ENCODE results near the gene PSMG4. TPM values are rescaled to one million over a fixed set of nuclear protein-coding genes. Genes with fewer than 3 reads are reported as not detected.

Gene PSMG4
- total and polyA plus RNA-seq, 2 donors (not counting 3 experiments of a cell fraction or from before 2014, with no cell fraction given) = 31.4 to 46.0 TPM

DNA sequence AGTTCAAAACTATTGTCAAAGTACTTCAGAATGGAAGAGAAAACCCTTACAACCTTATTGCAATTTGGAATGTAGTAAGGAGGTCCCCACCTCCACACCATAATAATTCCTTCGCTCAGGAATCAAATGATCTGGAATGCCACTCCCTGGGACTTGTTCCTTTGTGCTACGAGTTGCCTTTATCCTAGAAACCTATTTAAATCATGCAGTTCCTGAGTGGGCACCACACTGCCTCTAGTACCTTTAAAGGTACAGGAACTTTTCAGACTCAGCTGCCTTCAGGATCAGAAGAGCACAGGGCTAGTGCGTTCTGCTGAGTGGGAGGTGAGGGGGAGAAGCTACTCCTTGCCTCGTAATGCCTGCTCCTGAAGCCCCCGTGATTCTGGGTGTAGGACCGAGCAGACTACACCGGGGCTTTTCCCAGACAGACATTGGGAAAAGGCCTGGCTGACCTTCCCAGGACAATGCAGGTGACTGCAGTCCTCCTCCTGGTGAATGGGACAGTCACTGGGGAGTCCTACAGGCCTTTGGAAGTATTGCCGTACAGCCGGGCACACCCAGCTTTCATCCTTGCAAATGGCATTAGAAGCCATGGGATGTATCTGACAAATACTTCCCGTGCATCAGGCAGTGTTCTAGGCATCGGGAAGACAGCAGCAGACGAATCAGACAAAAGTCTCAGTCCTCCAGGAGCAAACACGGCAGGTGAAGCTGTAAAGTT, 19.5 kb upstream of the PSMG4 start:
- Histone ChIP-seq H3K27me3 (ENCODE audit: control insufficient read depth in 2 of 2, insufficient read depth in 2 of 2, low read length in 2 of 2) (peaks cover 41 to 46% of the 10 kb centered on the region in 2 experiments), H3K27ac (ENCODE audit: insufficient read depth, low read depth, low read length) (no peak overlapping the region), H3K79me2 (ENCODE audit: control insufficient read depth, insufficient read depth, low read length) (no peaks in the 10 kb centered on the region), H3K9me1 (replicated peaks; ENCODE audit: control insufficient read depth, extremely low read depth, insufficient read depth, low read length) (no peaks in the 10 kb centered on the region), H3K4me3 (replicated peaks in 1 of 3; ENCODE audit: insufficient read depth in 1 of 3, low read depth in 1 of 3, low read length in 3 of 3) (no peak overlapping the region), H3K9ac (replicated peaks; ENCODE audit: extremely low read depth, insufficient read depth, low read length) (no peak overlapping the region), H3K4me2 (ENCODE audit: insufficient read depth, low read length) (no peak overlapping the region), H3K9me3 (replicated peaks; ENCODE audit: control insufficient read depth, insufficient read depth, low read length) (no peaks in the 10 kb centered on the region), H4K20me1 (replicated peaks; ENCODE audit: control insufficient read depth, extremely low read depth, insufficient read depth, low read length) (no peaks in the 10 kb centered on the region), H3K36me3 (ENCODE audit: control insufficient read depth in 2 of 2, extremely low read depth in 1 of 2, insufficient read depth in 2 of 2, low read length in 2 of 2) (no peaks in the 10 kb centered on the region), H3K4me1 (ENCODE audit: control insufficient read depth, extremely low read depth, insufficient read depth, low read length) (no peaks in the 10 kb centered on the region), H2AFZ (ENCODE audit: low read depth, low read length) (no peak overlapping the region)
- ChIA-PET CTCF (interaction anchor here (0.8 to 2.4 kb wide), 7 partner anchors 8 to 113 kb away, joined by 3 to 17 read pairs (median 3); partner anchors contain the start of gene TUBB2A), POLR2A (no interaction called here)
- intact Hi-C loops (cut with micrococcal nuclease) (no loop called here), dilution Hi-C loops (cut with MboI; ENCODE audit: extremely low pct_ligation_motif_present, low sequenced_read_pairs) (no loop called here)
- DNase-seq (ENCODE audit: low read depth, low spot score) (no peak), FAIRE-seq (no peak)
- BruUV-seq (replicated peaks) = no TSS peak
- no peak for TF ChIP-seq POLR2AphosphoS5 (IDR thresholded peaks at IDR 0.05; ENCODE audit: insufficient read depth, low read depth, low read length)
- no peak for TF ChIP-seq GATA2 (IDR thresholded peaks at IDR 0.05; ENCODE audit: insufficient read depth, insufficient read length, low read depth, low read length)
- peak; percentile 61 for TF ChIP-seq EZH2 (IDR thresholded peaks at IDR 0.05; ENCODE audit: borderline replicate concordance, low read depth, low read length, severe bottlenecking)
- TF ChIP-seq JUN (IDR thresholded peaks at IDR 0.05; ENCODE audit: borderline replicate concordance, insufficient read depth, insufficient read length, low read depth) = no peak
- TF ChIP-seq, protein P1, sequence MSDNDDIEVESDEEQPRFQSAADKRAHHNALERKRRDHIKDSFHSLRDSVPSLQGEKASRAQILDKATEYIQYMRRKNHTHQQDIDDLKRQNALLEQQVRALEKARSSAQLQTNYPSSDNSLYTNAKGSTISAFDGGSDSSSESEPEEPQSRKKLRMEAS (IDR thresholded peaks at IDR 0.05; ENCODE audit: insufficient read depth, insufficient read length) = no peak
- TF ChIP-seq FOS (IDR thresholded peaks at IDR 0.05; ENCODE audit: borderline replicate concordance, insufficient read depth, low read length) = no peak
- TF ChIP-seq, protein P2, sequence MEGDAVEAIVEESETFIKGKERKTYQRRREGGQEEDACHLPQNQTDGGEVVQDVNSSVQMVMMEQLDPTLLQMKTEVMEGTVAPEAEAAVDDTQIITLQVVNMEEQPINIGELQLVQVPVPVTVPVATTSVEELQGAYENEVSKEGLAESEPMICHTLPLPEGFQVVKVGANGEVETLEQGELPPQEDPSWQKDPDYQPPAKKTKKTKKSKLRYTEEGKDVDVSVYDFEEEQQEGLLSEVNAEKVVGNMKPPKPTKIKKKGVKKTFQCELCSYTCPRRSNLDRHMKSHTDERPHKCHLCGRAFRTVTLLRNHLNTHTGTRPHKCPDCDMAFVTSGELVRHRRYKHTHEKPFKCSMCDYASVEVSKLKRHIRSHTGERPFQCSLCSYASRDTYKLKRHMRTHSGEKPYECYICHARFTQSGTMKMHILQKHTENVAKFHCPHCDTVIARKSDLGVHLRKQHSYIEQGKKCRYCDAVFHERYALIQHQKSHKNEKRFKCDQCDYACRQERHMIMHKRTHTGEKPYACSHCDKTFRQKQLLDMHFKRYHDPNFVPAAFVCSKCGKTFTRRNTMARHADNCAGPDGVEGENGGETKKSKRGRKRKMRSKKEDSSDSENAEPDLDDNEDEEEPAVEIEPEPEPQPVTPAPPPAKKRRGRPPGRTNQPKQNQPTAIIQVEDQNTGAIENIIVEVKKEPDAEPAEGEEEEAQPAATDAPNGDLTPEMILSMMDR (IDR thresholded peaks at IDR 0.05; ENCODE audit: extremely low read depth in 1 of 2, insufficient read depth in 1 of 2, low read depth in 1 of 2, low read length in 2 of 2) = peak in 1 of 2 donors; percentile 6
